GM19452 (cell line): ENCODE measurements around the gene KRT35.
"Not testable (repeated sequence)": the region's sequence is repeated elsewhere in the genome, so short reads cannot be mapped to it uniquely, and the experiment has no call there.

Experiments used
- ATAC-seq: cut with Tn5 transposase; IDR thresholded peaks from one replicate; pipeline ENCODE4 v1.9.1; 2021; ENCODE audit not compliant: unreplicated experiment

The KRT35 gene

GRCh38 chr17:41462705-41463104, 18.2 kb downstream of the KRT35 start:
- ATAC-seq: no peak

DNA sequence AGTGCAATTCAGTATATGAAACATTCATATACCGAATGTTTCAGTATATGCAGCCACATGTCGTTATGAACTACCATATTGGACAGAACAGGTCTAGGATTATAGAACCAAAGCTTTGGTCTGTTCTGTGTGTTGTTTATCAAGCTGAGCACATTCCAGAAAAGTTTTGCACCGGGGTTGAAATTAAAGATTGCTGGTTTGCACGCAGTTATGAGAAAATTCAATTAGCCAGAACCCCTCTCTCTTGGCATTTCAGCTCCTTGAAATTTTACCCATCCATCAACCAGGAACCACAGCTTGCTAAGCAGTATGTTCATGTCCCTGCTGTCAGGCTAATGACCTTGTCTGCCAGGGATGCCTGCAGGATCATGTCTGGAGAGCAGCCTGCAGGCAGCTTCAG, 23.3 kb downstream of the KRT35 start:
- no peak for ATAC-seq

GRCh38 chr17:41456204-41456603, 24.7 kb downstream of the KRT35 start:
- ATAC-seq: no peak

DNA sequence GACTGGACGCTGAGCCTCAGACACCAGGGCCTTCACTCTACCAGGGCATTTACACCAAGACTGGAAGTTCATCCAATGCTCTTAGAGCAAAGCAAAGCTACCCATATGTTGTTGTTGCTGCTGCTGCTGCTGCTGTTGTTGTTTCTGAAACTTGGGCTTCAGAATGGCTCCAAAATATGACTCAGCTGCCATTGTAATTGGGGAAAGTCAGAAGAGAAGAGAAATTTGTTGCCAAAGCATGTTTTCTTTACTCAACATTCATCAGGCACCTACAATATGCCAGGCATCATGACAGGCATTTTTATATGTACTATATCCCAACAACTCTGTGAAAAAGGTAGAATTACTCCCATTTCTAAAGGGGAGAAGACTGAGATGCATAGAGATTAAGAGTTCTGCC, 25.7 kb downstream of the KRT35 start:
- no peak for ATAC-seq

DNA sequence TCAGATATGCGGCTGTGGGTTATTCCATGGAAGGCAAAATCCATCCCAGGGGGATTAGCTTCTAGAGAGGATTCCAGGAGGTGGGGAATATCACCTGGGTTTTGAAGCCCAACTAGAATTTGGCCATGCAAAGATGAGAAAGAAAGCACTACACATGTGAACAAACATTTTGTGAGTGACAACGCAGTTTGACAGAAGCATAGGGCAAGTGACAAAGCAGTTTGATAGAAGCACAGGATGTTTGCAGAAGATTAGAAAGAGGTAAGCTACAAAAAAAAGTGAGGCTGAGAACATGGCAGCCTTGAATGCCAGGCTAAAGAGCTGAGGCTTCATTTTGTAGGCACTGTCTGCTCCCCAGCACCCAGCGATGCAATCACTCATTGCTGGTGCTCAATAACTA, 27.9 kb downstream of the KRT35 start:
- ATAC-seq: no peak

- no peak for ATAC-seq
Observed at GRCh38 chr17:41452281-41452680, 28.7 kb downstream of the KRT35 start.

- no peak for ATAC-seq
Observed at GRCh38 chr17:41451154-41451728, 29.7 kb downstream of the KRT35 start.

- no peak for ATAC-seq
Observed at GRCh38 chr17:41449008-41449407, 31.9 kb downstream of the KRT35 start.

GRCh38 chr17:41448506-41448905, 32.4 kb downstream of the KRT35 start:
- ATAC-seq: no peak

GRCh38 chr17:41446806-41447205, 34.1 kb downstream of the KRT35 start:
- no peak for ATAC-seq

GRCh38 chr17:41444640-41445039, 36.3 kb downstream of the KRT35 start:
- no peak for ATAC-seq

DNA sequence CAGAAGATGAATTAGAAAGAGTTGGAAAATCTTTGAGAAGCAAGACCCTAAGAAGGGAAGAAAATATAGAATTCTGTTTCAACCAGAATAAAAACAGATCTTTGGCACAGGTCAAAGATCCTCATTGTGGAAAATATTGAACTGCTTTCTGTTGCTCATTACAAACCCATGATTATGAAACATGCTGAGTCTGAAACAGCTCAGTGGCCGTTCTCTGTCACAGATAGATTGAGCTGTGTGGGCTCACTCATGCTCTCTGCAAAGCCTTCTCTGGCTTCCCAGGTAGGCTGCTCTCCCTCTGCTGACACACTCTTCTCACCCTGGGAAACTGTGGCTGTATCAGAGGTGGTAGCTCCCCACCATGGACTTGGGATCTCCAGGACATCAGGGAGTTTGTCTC, 36.8 kb downstream of the KRT35 start:
- no peak for ATAC-seq

GRCh38 chr17:41442739-41443138, 38.2 kb downstream of the KRT35 start:
- no peak for ATAC-seq

GRCh38 chr17:41440531-41441033, 40.4 kb downstream of the KRT35 start, which contains the start of gene KRT38:
KRT38 (minus strand) TSS chr17:41440983; CDS start chr17:41440921, 62 bp downstream.
- ATAC-seq: no peak

DNA sequence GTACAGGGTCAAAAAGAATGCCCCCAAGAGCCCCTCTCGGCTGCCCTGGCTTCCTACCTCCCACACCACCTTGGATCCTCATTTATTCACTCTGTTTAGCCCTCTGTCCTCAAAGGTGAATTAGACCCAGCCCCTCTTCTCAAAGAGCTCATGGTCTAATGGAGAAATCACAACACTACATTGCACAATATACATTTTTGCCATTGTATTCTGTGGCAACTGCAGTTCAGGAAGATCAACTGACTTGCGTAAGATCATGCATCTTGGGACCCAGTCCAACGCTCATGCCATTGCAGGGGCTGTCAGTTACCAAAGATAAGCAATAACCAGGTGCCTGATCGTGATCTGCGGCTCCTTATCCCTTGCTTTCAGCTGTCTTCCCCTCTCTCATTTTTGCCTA, 41.6 kb downstream of the KRT35 start:
- no peak for ATAC-seq

DNA sequence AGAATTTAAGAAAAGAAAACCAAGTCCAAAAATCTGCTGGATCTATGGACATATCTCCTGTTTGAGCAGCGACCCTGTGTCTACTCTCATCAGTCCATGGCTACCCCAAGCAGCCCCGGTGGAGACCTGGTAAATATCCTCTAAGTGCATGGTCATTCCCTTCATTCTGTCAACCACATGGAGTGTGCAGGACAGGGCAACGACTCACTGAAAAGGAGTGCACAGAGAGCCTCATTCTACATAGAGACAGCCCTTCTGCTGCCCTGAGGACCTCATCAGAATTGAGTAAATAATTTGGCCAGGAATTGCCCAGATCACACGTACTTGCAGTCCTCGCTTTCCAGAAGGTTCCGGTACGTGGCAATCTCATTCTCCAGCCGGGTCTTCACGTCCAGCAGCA, 43.2 kb downstream of the KRT35 start:
- no peak for ATAC-seq

- ATAC-seq: no peak
Observed at GRCh38 chr17:41437254-41437653, 43.7 kb downstream of the KRT35 start.

DNA sequence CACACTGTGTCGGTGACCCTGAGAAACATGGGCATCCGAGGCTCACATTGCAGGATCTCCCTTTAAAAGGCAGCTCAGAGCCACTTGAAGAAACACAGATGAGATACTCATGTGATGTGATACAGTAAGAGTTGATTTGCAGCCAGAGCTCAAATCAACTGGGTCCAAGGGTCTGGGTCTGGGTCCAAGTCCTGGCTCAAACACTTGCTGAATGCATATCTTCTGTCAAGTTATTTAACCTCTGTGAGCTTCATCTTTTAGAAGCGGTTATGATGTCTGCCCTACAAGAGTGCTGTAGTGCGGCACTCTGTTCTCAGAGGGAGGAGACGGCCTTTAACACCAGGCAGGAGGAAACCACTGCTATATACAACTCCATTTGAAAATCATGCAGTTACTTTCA, 46.5 kb downstream of the KRT35 start:
- no peak for ATAC-seq

DNA sequence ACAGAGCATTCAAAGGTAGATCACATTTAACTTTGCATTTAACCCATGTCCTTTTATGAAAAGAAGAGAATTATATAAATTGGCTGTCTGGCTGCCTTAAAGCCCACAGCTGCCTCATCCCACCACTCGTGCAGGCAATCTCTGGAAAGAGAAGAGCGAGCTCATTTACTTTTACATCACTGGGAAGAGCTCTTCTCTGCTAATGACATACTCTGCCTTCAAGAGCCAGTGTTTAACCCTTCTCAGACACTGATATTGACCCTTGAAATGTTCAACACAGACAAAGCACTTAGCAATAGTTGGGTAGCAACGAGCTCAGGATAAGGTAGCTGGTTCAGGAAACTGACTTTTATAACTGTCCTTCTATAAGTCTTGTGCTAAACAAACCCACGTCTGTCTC, 46.9 kb downstream of the KRT35 start:
- ATAC-seq: no peak

GRCh38 chr17:41433586-41433985, 47.4 kb downstream of the KRT35 start:
- no peak for ATAC-seq

- not testable (repeated sequence) for ATAC-seq
Observed at GRCh38 chr17:41430376-41430775, 50.6 kb downstream of the KRT35 start.

DNA sequence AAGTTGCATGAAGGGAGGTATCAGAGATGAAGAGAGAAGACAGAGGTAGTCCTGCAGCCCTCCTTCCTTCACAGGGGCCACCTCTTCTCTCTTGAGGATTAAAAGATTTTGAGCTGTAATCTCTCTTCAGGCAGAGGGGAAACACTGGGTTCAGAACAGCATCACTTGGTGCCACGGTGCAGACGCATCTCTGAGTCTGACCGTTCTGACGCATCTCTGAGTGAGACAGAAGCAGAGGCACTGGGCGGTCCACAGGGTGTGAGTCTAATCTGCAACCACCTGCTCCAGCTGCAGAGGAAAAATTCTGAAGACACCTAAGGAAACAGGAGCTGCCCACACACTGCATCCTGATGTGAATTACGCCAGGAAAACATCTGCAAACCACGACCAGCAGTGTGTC, 51.3 kb downstream of the KRT35 start:
- no peak for ATAC-seq

DNA sequence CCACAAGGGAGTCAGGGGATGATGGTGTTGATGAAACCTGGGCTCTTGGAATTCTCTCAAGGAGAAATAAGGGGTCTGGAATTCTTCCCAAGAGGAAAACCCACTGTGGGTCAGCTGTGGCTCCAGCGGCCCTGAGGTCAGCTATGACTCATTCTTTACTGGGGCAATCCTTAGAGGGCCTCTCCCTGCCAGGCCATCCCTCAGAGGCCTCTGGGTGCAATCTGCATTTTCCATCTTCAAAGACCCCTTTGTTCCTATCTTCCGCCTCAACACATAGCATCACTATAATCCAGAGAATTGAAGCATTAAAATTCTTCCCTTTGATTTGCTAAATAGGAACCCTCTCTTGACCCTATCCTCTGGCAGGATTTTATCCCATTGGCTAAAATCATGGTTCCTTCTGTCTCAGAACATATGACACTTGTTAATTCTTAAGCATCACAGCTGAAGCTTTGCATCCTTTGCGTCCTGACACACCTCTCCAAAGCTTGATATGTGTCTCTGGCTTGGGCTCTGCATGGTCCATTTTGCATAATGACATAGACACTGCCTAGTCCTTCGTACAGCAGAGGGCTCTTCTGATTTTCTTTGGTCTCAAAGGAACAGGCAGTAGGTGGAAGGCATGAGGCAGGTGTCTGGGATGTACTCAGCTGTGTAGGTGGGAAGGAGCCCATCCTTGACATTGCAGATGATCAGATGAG, 52.2 kb downstream of the KRT35 start:
- no peak for ATAC-seq
